Measurements from ENCODE around the gene IL31RA.

Gene IL31RA

GRCh38 chr5:55959208-55959607, 108.1 kb downstream of the IL31RA start:
- Histone ChIP-seq H3K9me3 (ENCODE audit: low read length) (no peaks in the 10 kb centered on the region), H3K4me1 (ENCODE audit: insufficient read depth, low read length) (no peaks in the 10 kb centered on the region), H3K4me3 (ENCODE audit: low read length) (no peak overlapping the region), H2AFZ (ENCODE audit: low read depth, low read length) (no peak overlapping the region), H3K27me3 (ENCODE audit: insufficient read depth, low read length) (no peaks in the 10 kb centered on the region), H3K36me3 (ENCODE audit: insufficient read depth, low read length) (peaks cover 51% of the 10 kb centered on the region)

GRCh38 chr5:55960779-55961178, 109.6 kb downstream of the IL31RA start:
- no peak overlapping the region for H2AFZ ChIP-seq (ENCODE audit: low read depth, low read length)
- no peaks in the 10 kb centered on the region for H3K27me3 ChIP-seq (ENCODE audit: insufficient read depth, low read length)
- peaks cover 44% of the 10 kb centered on the region for H3K36me3 ChIP-seq (ENCODE audit: insufficient read depth, low read length)
- no peaks in the 10 kb centered on the region for H3K9me3 ChIP-seq (ENCODE audit: low read length)
- no peak overlapping the region for H3K4me3 ChIP-seq (ENCODE audit: low read length)
- H3K4me1 ChIP-seq (ENCODE audit: insufficient read depth, low read length), result no peaks in the 10 kb centered on the region

GRCh38 chr5:55965525-55965924, 114.4 kb downstream of the IL31RA start:
- H3K4me1 ChIP-seq (ENCODE audit: insufficient read depth, low read length), result no peaks in the 10 kb centered on the region
- no peaks in the 10 kb centered on the region for H3K9me3 ChIP-seq (ENCODE audit: low read length)
- H2AFZ ChIP-seq (ENCODE audit: low read depth, low read length), result no peak overlapping the region
- H3K4me3 ChIP-seq (ENCODE audit: low read length), result no peak overlapping the region
- H3K27me3 ChIP-seq (ENCODE audit: insufficient read depth, low read length), result no peaks in the 10 kb centered on the region
- peaks cover 32% of the 10 kb centered on the region for H3K36me3 ChIP-seq (ENCODE audit: insufficient read depth, low read length)

- H3K9me3 ChIP-seq (ENCODE audit: low read length), result no peaks in the 10 kb centered on the region
- H2AFZ ChIP-seq (ENCODE audit: low read depth, low read length), result no peak overlapping the region
- H3K4me3 ChIP-seq (ENCODE audit: low read length), result no peak overlapping the region
- H3K4me1 ChIP-seq (ENCODE audit: insufficient read depth, low read length), result no peaks in the 10 kb centered on the region
- H3K36me3 ChIP-seq (ENCODE audit: insufficient read depth, low read length), result peaks cover 25% of the 10 kb centered on the region
- H3K27me3 ChIP-seq (ENCODE audit: insufficient read depth, low read length), result no peaks in the 10 kb centered on the region
Observed at GRCh38 chr5:55966284-55966683, 115.1 kb downstream of the IL31RA start.

DNA sequence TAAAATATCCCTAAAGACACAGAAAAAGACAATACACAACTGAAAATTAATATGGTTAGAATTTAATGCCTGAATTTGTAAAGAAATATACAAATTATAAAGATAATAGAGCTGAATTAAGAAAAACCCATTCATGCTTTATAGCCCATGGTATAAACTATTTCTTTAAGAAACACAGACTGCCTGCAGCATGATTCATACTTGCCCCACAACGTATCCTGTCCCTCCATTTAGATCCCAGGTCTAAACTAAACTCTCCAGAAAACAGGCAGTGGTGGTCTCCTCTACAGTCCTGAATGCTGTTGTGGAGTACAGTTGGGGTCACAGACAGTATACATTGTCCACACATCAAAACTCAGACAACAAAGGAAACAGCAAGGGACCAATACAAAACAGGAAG, 118.8 kb downstream of the IL31RA start:
- Histone ChIP-seq H3K4me3 (ENCODE audit: low read length) (no peak overlapping the region), H3K4me1 (ENCODE audit: insufficient read depth, low read length) (no peaks in the 10 kb centered on the region), H3K9me3 (ENCODE audit: low read length) (no peaks in the 10 kb centered on the region), H3K27me3 (ENCODE audit: insufficient read depth, low read length) (no peaks in the 10 kb centered on the region), H3K36me3 (ENCODE audit: insufficient read depth, low read length) (peaks cover 13% of the 10 kb centered on the region), H2AFZ (ENCODE audit: low read depth, low read length) (no peak overlapping the region)
